Natural killer cell treated with Interleukin-12 subunit alpha and Interleukin-12 subunit beta and Interleukin-15 and Interleukin-18, amount 100 ng/mL, for 72 hours (primary cell): ENCODE data around the gene VEGFA. TPM values are rescaled to one million over a fixed set of nuclear protein-coding genes. Genes with fewer than 3 reads are reported as not detected.
A peak's percentile ranks its signal among the peaks of the same experiment; 100 is the strongest.

Source experiments
- ATAC-seq, 2 donors: fragments of 150-1000 bp; cut with Tn5 transposase in 1 of 2; sonication (Bioruptor Pico), chemical (Tn5 transposase) in 1 of 2; 2 replicates each; pipeline ENCODE4 v1.10.0; 2021
- DNase-seq: peaks from one replicate; pipeline ENCODE4 v3.0.0; 2022; ENCODE audit warnings: low spot score
- H3K27ac Mint-ChIP-seq, 2 donors: 1 replicate in 1 of 2; 2 replicates in 1 of 2; pipeline ENCODE4 v1.8.0; 2022; ENCODE audit warnings: mixed read lengths in 2 of 2, mild to moderate bottlenecking in 1 of 2, moderate library complexity in 1 of 2
- H3K27me3 Mint-ChIP-seq, 2 donors: 1 replicate in 1 of 2; 2 replicates in 1 of 2; pipeline ENCODE4 v1.8.0; 2022; ENCODE audit warnings: mixed read lengths in 2 of 2
- H3K36me3 Mint-ChIP-seq: one replicate; pipeline ENCODE4 v1.8.0; 2022; ENCODE audit warnings: mixed read lengths
- H3K4me1 Mint-ChIP-seq, 2 donors: 1 replicate in 1 of 2; 2 replicates in 1 of 2; pipeline ENCODE4 v1.8.0; 2022; ENCODE audit warnings: low read depth in 2 of 2, mixed read lengths in 2 of 2, mild to moderate bottlenecking in 1 of 2
- H3K4me3 Mint-ChIP-seq: one replicate; pipeline ENCODE4 v1.8.0; 2022; ENCODE audit warnings: mixed read lengths
- H3K9me3 Mint-ChIP-seq: 2 replicates; pipeline ENCODE4 v1.8.0; 2022; ENCODE audit warnings: mixed read lengths
- total RNA-seq, 2 donors: library from RNA; stranded (reverse); gene quantifications; one replicate each; pipeline ENCODE4 v1.2.3, GENCODE V29; 2022

VEGFA gene
- total RNA-seq, 2 donors from 2014 or later = 36.8 to 43.0 TPM

DNA sequence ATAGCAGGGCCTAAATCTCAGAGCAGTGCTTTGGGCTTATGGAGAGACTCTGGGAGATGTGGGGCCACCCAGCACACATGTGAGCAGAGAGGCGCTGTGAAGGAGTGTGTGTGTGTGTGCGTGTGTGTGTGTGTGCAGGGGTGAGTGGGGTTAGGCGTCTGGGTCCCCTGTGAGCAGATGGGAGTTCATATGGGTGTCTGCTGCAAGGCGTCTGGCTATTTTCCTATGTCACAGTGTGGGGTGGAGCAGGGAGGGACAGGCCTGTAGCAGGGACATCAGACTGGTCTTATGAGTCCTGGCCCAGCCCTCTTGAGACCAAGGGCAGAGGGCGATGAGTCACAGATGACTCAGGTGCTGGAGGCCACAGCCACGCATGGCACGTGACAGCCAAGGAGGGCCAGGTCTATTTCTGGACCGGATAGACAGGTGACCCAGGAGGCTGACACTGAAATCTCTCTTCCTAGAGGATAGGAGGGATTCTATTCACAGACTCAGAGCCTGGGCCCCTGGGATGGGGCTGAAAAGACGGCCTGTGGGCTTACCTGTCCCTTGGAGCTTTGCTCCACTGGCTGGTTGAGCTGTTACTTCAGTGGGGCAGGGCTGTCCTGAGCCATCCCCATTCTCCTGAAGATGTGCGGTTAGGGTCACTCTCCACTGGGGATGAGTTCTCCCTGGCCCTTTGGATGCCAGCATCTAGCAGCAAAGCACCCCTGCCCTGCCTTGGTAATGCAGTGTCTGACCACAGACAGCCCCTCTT is 28.9 kb downstream of the VEGFA start:
- Mint-ChIP-seq H3K9me3 (no peaks in the 10 kb centered on the region), H3K27ac (peak overlapping the region in 1 of 2 donors; percentile 16), H3K4me1 (peaks cover 7 to 9% of the 10 kb centered on the region in 2 donors), H3K36me3 (no peaks in the 10 kb centered on the region), H3K27me3 (peaks cover 3 to 6% of the 10 kb centered on the region in 2 donors), H3K4me3 (no peak overlapping the region)
- DNase-seq (no peak), ATAC-seq (peak; percentile 41 to 76)

- ATAC-seq = peak in 1 of 2 donors; percentile 31
- Mint-ChIP-seq H3K27ac (peak overlapping the region in 1 of 2 donors; percentile 30), H3K4me1 (peaks cover 7 to 9% of the 10 kb centered on the region in 2 donors), H3K36me3 (no peaks in the 10 kb centered on the region), H3K9me3 (no peaks in the 10 kb centered on the region), H3K4me3 (peak overlapping the region; percentile 30), H3K27me3 (peaks cover 3 to 6% of the 10 kb centered on the region in 2 donors)
- no peak for DNase-seq
Observed at GRCh38 chr6:43799551-43800297, 29.7 kb downstream of the VEGFA start.

DNA sequence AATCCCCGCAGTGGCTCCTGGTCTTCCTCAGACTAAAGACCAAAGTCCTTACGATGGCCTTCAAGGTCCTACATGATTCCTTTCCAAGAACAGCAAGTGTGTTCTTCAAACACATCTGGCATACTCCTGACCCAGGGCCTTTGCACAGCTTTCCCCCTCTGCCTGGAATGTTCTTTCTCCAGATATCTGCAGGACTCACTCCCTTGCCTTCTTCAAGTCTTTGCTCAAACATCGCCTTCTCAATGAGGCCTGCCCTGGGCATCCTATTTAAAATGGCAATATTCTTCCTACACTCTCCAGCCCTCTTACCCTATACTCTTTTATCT is 30.2 kb downstream of the VEGFA start:
- peak overlapping the region in 1 of 2 donors; percentile 30 for H3K27ac Mint-ChIP-seq
- ATAC-seq = no peak

GRCh38 chr6:43800746-43801494 is 30.9 kb downstream of the VEGFA start:
- no peak for ATAC-seq
- Mint-ChIP-seq H3K27me3 (peaks cover 3 to 6% of the 10 kb centered on the region in 2 donors), H3K9me3 (no peaks in the 10 kb centered on the region), H3K4me1 (peaks cover 7 to 9% of the 10 kb centered on the region in 2 donors), H3K4me3 (no peak overlapping the region), H3K27ac (peak overlapping the region in 1 of 2 donors; percentile 30), H3K36me3 (no peaks in the 10 kb centered on the region)
- no peak for DNase-seq

More for the DNA sequence above, 30.2 kb downstream of the VEGFA start:
- Mint-ChIP-seq H3K9me3 (no peaks in the 10 kb centered on the region), H3K36me3 (no peaks in the 10 kb centered on the region), H3K4me1 (peaks cover 7 to 9% of the 10 kb centered on the region in 2 donors), H3K27me3 (peaks cover 3 to 6% of the 10 kb centered on the region in 2 donors), H3K4me3 (no peak overlapping the region)
- no peak for DNase-seq

- peaks cover 2 to 3% of the 10 kb centered on the region in 2 donors for H3K27me3 Mint-ChIP-seq
- peaks cover 7 to 8% of the 10 kb centered on the region in 2 donors for H3K4me1 Mint-ChIP-seq
- H3K4me3 Mint-ChIP-seq = no peak overlapping the region
- no peak overlapping the region for H3K27ac Mint-ChIP-seq
- DNase-seq (no peak), ATAC-seq (no peak)
- H3K9me3 Mint-ChIP-seq = no peaks in the 10 kb centered on the region
- no peaks in the 10 kb centered on the region for H3K36me3 Mint-ChIP-seq
Observed at GRCh38 chr6:43801495-43802181, 31.6 kb downstream of the VEGFA start.

DNA sequence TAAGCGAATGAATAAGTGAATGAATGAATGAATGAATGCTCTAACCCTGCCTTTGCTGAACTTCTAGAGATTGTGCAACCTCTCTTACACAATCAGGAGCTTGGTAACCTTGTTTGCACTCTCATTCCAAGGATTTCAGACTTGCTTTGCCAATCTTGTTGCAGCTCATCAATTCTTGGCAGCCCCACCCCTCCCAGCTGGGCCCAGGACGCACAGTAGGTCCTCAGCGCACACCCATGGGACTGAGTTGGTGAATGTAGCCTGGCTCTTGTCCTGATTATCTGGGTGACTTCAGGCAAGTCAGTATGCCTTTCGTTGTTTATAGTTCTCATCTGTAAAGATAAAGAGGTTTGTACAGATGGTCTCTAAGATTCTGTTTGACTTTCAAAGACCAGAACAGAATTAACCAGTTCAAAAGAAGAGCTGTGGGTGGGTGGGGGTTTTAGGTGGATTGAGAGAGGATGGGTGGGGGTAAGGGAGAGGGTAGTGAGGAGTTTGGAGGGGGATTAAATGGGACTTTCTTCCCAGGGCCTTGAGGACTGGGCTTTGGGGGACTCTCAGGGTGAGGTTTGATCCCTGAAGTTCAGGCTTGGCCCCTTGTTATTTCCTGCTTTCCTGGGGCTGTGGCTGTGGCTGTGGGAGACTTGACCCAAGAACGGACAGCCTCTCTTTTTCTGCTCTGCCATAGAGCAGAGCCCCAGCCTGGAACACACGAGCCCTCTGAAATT is 33.2 kb downstream of the VEGFA start:
- no peak overlapping the region for H3K4me3 Mint-ChIP-seq
- no peak for ATAC-seq
- no peak for DNase-seq
- no peak overlapping the region for H3K27ac Mint-ChIP-seq
- H3K36me3 Mint-ChIP-seq = no peaks in the 10 kb centered on the region
- peaks cover 0 to 3% of the 10 kb centered on the region in 2 donors for H3K27me3 Mint-ChIP-seq
- peaks cover 7 to 12% of the 10 kb centered on the region in 2 donors for H3K4me1 Mint-ChIP-seq
- H3K9me3 Mint-ChIP-seq = no peaks in the 10 kb centered on the region

GRCh38 chr6:43803783-43804549 is 34.0 kb downstream of the VEGFA start:
- no peak for ATAC-seq

DNA sequence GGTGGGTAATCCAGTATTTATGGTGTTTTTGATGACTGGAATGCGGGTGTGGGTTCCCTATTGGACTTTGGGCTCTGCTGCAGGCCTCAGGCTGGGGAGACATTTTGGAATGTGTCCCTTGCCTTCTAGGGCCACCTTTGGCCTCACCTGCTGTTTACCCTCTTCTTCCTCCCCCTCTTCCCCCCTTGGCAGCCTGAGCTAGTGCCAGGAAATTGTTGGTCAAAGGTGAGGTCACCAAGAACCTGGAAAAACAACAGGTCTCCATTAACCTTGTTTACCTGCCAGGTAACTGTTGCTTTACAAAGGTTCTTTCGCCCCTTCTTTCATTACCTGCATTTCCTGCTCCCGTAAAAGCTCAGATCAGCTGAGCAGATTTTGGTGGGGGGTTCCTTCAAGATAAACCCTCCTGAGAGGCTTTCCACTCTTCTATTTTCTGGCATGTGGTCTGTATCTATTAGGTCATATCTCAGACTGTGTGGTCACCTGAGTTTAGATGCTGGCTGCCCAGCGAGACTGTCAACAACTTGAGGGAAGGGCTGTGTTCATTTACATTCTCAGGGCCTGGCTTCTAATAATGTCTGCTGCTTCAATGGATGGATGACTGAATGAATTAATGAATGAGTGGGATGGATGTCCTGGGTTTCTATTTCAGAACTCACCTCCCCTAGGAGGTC is 34.7 kb downstream of the VEGFA start:
- no peak for ATAC-seq
- no peak overlapping the region for H3K27ac Mint-ChIP-seq
- H3K36me3 Mint-ChIP-seq = no peaks in the 10 kb centered on the region
- no peaks in the 10 kb centered on the region for H3K9me3 Mint-ChIP-seq
- H3K4me1 Mint-ChIP-seq = peaks cover 7 to 9% of the 10 kb centered on the region in 2 donors
- peaks cover 0 to 3% of the 10 kb centered on the region in 2 donors for H3K27me3 Mint-ChIP-seq
- DNase-seq = no peak
- no peak overlapping the region for H3K4me3 Mint-ChIP-seq

More at GRCh38 chr6:43803783-43804549, 34.0 kb downstream of the VEGFA start:
- Mint-ChIP-seq H3K27ac (no peak overlapping the region), H3K4me1 (peaks cover 9 to 10% of the 10 kb centered on the region in 2 donors), H3K27me3 (peaks cover 0 to 3% of the 10 kb centered on the region in 2 donors), H3K4me3 (no peak overlapping the region), H3K9me3 (no peaks in the 10 kb centered on the region), H3K36me3 (no peaks in the 10 kb centered on the region)
- no peak for DNase-seq

DNA sequence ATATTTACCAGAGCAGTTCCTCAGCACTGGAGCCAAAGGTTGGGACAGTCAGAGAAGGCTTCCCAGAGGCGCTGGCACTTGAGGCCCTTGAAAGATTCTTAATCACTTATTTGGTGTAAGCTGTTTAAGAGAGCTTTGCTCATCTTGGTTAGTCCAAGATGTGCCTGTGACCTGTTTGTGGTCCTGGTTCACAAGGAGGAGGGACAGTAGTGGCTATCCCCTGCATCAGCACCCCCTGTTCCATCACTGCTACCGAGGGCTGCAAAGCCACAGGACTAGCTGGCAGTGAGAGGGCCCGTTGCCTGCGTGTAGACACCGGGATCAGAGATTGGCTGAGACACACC is 35.7 kb downstream of the VEGFA start:
- DNase-seq = no peak
- H3K36me3 Mint-ChIP-seq = no peaks in the 10 kb centered on the region
- ATAC-seq = no peak
- no peak overlapping the region for H3K27ac Mint-ChIP-seq
- peaks cover 4 to 7% of the 10 kb centered on the region in 2 donors for H3K4me1 Mint-ChIP-seq
- H3K4me3 Mint-ChIP-seq = no peak overlapping the region
- H3K27me3 Mint-ChIP-seq = peaks cover 0 to 3% of the 10 kb centered on the region in 2 donors
- H3K9me3 Mint-ChIP-seq = no peaks in the 10 kb centered on the region

GRCh38 chr6:43806043-43806757 is 36.2 kb downstream of the VEGFA start:
- Mint-ChIP-seq H3K36me3 (no peaks in the 10 kb centered on the region), H3K27me3 (peaks cover 0 to 3% of the 10 kb centered on the region in 2 donors), H3K27ac (no peak overlapping the region), H3K9me3 (no peaks in the 10 kb centered on the region), H3K4me1 (peaks cover 4 to 7% of the 10 kb centered on the region in 2 donors), H3K4me3 (no peak overlapping the region)
- ATAC-seq = no peak
- no peak for DNase-seq

- H3K36me3 Mint-ChIP-seq = no peaks in the 10 kb centered on the region
- no peaks in the 10 kb centered on the region for H3K9me3 Mint-ChIP-seq
- H3K27ac Mint-ChIP-seq = no peak overlapping the region
- no peak overlapping the region for H3K4me3 Mint-ChIP-seq
- no peak for ATAC-seq
- no peak for DNase-seq
- H3K4me1 Mint-ChIP-seq = peaks cover 10 to 11% of the 10 kb centered on the region in 2 donors
- peaks cover 0 to 3% of the 10 kb centered on the region in 2 donors for H3K27me3 Mint-ChIP-seq
Observed at GRCh38 chr6:43806758-43807227, 36.8 kb downstream of the VEGFA start.
